HG03095 (cell line): ENCODE results near the gene CSNK1D.
"Not testable (repeated sequence)": the region's sequence is repeated elsewhere in the genome, so short reads cannot be mapped to it uniquely, and the experiment has no call there.

ENCODE experiments used
- ATAC-seq: cut with Tn5 transposase; IDR thresholded peaks from one replicate; pipeline ENCODE4 v1.9.1; 2021; ENCODE audit warnings: moderate library complexity; ENCODE audit not compliant: unreplicated experiment

CSNK1D gene

GRCh38 chr17:82276938-82277337 is 3.4 kb upstream of the CSNK1D start:
- no peak for ATAC-seq

GRCh38 chr17:82275326-82275725 is 1.8 kb upstream of the CSNK1D start:
- ATAC-seq: no peak

GRCh38 chr17:82274134-82275020 is 877 bp upstream of the CSNK1D start:
- no peak for ATAC-seq

GRCh38 chr17:82272495-82273326 is 789 bp downstream of the CSNK1D start:
- no peak for ATAC-seq

- ATAC-seq: no peak
These were observed 2.1 kb downstream of the CSNK1D start for GRCh38 chr17:82271401-82271800.

- no peak for ATAC-seq
These were observed 2.8 kb downstream of the CSNK1D start for GRCh38 chr17:82270651-82271050.

- no peak for ATAC-seq
These were observed 3.5 kb downstream of the CSNK1D start for GRCh38 chr17:82269882-82270500.

- no peak for ATAC-seq
These were observed 4.2 kb downstream of the CSNK1D start for GRCh38 chr17:82269138-82269881.

- ATAC-seq: no peak
These were observed 5.7 kb downstream of the CSNK1D start for GRCh38 chr17:82267575-82268379.

GRCh38 chr17:82266142-82266541 is 7.4 kb downstream of the CSNK1D start:
- ATAC-seq: no peak

GRCh38 chr17:82263641-82264040 is 9.9 kb downstream of the CSNK1D start:
- ATAC-seq: no peak

- ATAC-seq: no peak
These were observed 11.2 kb downstream of the CSNK1D start for GRCh38 chr17:82262344-82262743.

GRCh38 chr17:82259972-82260961 is 13.2 kb downstream of the CSNK1D start:
- ATAC-seq: not testable (repeated sequence)

GRCh38 chr17:82258555-82258954 is 14.9 kb downstream of the CSNK1D start:
- ATAC-seq: no peak

GRCh38 chr17:82257473-82257872 is 16.0 kb downstream of the CSNK1D start:
- no peak for ATAC-seq

GRCh38 chr17:82256242-82256885 is 17.1 kb downstream of the CSNK1D start:
- no peak for ATAC-seq

GRCh38 chr17:82255402-82255972 is 18.0 kb downstream of the CSNK1D start:
- no peak for ATAC-seq

- not testable (repeated sequence) for ATAC-seq
These were observed 18.8 kb downstream of the CSNK1D start for GRCh38 chr17:82254746-82255145.
